ENCODE results near the gene FGF8.

Gene FGF8

GRCh38 chr10:101781984-101782810, 6.3 kb upstream of the FGF8 start:
- no peak for DNase-seq

- no peak for DNase-seq
Observed at GRCh38 chr10:101781655-101781983, 5.7 kb upstream of the FGF8 start.

GRCh38 chr10:101780818-101781654, 5.1 kb upstream of the FGF8 start:
- DNase-seq, result peak; percentile 71

- DNase-seq, result no peak
Observed at GRCh38 chr10:101780187-101780817, 4.4 kb upstream of the FGF8 start.

GRCh38 chr10:101779544-101780186, 3.8 kb upstream of the FGF8 start:
- peak; percentile 86 for DNase-seq

GRCh38 chr10:101778781-101779543, 3.0 kb upstream of the FGF8 start:
- no peak for DNase-seq

GRCh38 chr10:101778151-101778780, 2.4 kb upstream of the FGF8 start:
- no peak for DNase-seq

- no peak for DNase-seq
Observed at GRCh38 chr10:101777619-101778145, 1.8 kb upstream of the FGF8 start.

- DNase-seq, result no peak
Observed at GRCh38 chr10:101776161-101776817, 375 bp upstream of the FGF8 start.

- no peak for DNase-seq
Observed at GRCh38 chr10:101774589-101775272, 1.2 kb downstream of the FGF8 start.

- DNase-seq, result no peak
Observed at GRCh38 chr10:101773923-101774588, 1.9 kb downstream of the FGF8 start.

- DNase-seq, result no peak
Observed at GRCh38 chr10:101772895-101773761, 2.8 kb downstream of the FGF8 start.

GRCh38 chr10:101772017-101772894, 3.7 kb downstream of the FGF8 start:
- DNase-seq, result no peak

- DNase-seq, result no peak
Observed at GRCh38 chr10:101771380-101771779, 4.5 kb downstream of the FGF8 start.

GRCh38 chr10:101770331-101771215, 5.3 kb downstream of the FGF8 start:
- no peak for DNase-seq

GRCh38 chr10:101769541-101770180, 6.3 kb downstream of the FGF8 start:
- no peak for DNase-seq

Data from activated CD4-positive, alpha-beta T cell treated with anti-CD3 and anti-CD28 coated beads, Interleukin-2, amount 50 U/mL, for 1 hour (primary cell).